Measurements from ENCODE around the gene BCL3. TPM values are rescaled to one million over a fixed set of nuclear protein-coding genes. Genes with fewer than 3 reads are reported as not detected.

Gene BCL3
- total RNA-seq, 1 donor: 13.4 TPM

- H3K4me3 ChIP-seq (ENCODE audit: low read depth, low read length): no peak overlapping the region
- TF ChIP-seq, protein P1, sequence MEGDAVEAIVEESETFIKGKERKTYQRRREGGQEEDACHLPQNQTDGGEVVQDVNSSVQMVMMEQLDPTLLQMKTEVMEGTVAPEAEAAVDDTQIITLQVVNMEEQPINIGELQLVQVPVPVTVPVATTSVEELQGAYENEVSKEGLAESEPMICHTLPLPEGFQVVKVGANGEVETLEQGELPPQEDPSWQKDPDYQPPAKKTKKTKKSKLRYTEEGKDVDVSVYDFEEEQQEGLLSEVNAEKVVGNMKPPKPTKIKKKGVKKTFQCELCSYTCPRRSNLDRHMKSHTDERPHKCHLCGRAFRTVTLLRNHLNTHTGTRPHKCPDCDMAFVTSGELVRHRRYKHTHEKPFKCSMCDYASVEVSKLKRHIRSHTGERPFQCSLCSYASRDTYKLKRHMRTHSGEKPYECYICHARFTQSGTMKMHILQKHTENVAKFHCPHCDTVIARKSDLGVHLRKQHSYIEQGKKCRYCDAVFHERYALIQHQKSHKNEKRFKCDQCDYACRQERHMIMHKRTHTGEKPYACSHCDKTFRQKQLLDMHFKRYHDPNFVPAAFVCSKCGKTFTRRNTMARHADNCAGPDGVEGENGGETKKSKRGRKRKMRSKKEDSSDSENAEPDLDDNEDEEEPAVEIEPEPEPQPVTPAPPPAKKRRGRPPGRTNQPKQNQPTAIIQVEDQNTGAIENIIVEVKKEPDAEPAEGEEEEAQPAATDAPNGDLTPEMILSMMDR (IDR thresholded peaks at IDR 0.05; ENCODE audit: insufficient read depth, low read length): no peak
- DNase-seq (ENCODE audit: low read depth): no peak
These were observed 20.3 kb upstream of the BCL3 start for GRCh38 chr19:44728178-44728577.

GRCh38 chr19:44729516-44730033, 18.9 kb upstream of the BCL3 start:
- DNase-seq (ENCODE audit: low read depth): no peak
- no peak overlapping the region for H3K4me3 ChIP-seq (ENCODE audit: low read depth, low read length)
- TF ChIP-seq, protein P1 (IDR thresholded peaks at IDR 0.05; ENCODE audit: insufficient read depth, low read length): no peak

DNA sequence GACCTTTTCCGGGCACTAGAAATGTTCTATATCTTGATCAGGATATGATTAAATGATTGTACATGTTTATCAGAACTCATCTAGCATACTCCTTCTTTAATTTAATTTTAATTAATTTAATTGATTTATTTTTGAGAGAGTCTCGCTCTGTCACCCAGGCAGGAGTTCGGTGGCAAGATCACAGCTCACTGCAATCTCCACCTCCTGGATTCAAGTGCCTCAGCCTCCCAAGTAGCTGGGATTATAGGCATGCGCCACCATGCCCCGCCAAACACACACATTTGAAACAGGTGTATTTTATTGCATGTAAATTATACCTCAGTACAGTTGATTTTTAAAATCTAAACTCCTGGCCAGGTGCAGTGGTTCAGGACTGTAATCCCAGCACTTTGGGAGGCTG, 17.4 kb upstream of the BCL3 start:
- TF ChIP-seq, protein P1 (IDR thresholded peaks at IDR 0.05; ENCODE audit: insufficient read depth, low read length): no peak
- no peak for DNase-seq (ENCODE audit: low read depth)
- no peak overlapping the region for H3K4me3 ChIP-seq (ENCODE audit: low read depth, low read length)

DNA sequence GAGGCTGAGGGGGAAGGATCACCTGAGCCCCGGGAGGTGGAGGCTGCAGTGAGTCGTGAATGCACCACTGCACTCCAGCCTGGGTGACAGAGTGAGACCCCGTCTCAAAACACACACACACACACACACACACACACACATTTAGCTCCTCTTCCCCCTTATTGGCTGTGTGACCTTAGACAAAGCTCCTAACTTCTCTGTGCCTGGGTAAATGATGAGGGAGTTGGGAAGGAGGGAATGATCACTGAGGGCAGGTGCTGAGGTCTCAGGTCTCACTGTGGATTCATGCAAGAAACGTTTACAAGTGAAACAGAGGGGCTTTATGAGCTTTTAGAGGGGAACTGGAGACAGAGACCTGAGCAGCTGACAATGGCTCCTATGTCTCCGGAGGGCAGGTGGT, 16.9 kb upstream of the BCL3 start:
- TF ChIP-seq, protein P1 (IDR thresholded peaks at IDR 0.05; ENCODE audit: insufficient read depth, low read length): no peak
- H3K4me3 ChIP-seq (ENCODE audit: low read depth, low read length): no peak overlapping the region
- no peak for DNase-seq (ENCODE audit: low read depth)

DNA sequence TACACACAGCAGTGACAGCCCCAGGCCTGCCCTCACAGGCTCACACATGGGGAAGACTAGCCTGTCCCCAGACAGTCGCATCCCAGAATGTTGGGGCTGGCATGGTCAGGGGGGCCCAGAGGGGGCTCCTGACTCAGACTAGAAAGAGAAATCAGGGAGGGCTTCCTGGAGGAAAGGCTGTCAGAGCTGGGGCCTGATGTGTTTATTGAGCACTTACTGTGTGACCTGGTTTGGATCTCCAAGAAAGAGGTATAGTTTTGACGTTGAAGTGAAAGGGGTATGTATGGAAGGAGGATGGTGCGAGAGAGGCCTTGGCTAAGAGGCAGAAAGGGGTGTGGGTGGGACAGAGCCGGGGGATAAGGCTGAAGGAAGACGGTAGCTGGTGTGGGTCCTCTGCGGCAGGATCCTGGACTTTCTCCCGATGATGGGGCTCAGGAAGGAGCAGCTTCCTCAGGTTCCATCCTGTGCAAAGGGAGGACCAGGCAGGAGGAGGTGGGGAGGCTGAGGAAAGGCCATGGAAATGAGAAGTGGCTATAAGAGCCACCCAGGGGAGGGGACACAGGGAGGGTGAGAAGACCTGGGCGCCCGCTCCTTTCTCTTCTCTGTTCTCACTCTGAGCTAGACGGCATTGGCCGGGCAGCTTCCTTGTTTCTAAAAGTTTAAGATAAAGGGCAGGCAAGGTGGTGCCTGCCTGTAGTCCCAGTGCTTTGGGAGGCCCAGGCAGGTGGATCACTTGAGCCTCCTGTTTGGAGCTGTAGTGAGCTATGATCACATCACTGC, 16.1 kb upstream of the BCL3 start:
- no peak overlapping the region for H3K4me3 ChIP-seq (ENCODE audit: low read depth, low read length)
- DNase-seq (ENCODE audit: low read depth): no peak
- TF ChIP-seq, protein P1 (IDR thresholded peaks at IDR 0.05; ENCODE audit: insufficient read depth, low read length): no peak

DNA sequence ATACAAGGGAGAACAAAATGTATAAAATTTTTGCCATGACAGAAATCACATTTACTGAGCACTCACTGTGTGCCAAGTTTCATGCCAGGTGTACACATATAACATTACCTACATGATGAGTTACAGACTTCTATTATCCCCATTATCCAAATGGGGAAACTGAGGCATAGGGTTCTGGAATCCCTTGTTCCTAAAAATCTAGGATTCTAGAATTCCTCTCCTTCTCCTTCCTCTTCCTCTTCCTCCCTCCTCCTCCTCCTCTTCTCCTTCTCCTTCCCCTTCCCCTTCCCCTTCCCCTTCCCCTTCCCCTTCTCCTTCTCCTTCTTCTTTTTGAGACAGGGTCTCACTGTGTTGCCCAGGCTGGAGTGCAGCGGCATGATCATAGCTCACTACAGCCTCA, 14.2 kb upstream of the BCL3 start:
- DNase-seq (ENCODE audit: low read depth): no peak
- TF ChIP-seq, protein P1 (IDR thresholded peaks at IDR 0.05; ENCODE audit: insufficient read depth, low read length): no peak
- H3K4me3 ChIP-seq (ENCODE audit: low read depth, low read length): no peak overlapping the region
